HCT116 (cell line): Measurements from ENCODE around the gene RNF212. TPM values are rescaled to one million over a fixed set of nuclear protein-coding genes. Genes with fewer than 3 reads are reported as not detected.

Experiments used
- ATAC-seq: fragments of 200-7000 bp; cut with Tn5 transposase; 2 replicates; pipeline ENCODE4 v1.9.1; 2020; ENCODE audit warnings: mild to moderate bottlenecking, moderate library complexity
- BruUV-seq: library from RNA; stranded (reverse); fragments of 400-500 nt; replicated peaks from 2 replicates; lab custom pipeline; 2021; lab: Mats Ljungman, UMichigan
- CTCF ChIA-PET: fragments of 300-600 bp; sonication (Branson Sonifier 250); formaldehyde crosslinking; loops from one replicate; lab custom pipeline; 2021; ENCODE audit warnings: antibody characterized with exemption; lab: Charles Lee
- POLR2A ChIA-PET: fragments of 300-600, 350-600 bp; sonication (Branson Sonifier 250); formaldehyde crosslinking; loops from one replicate; lab custom pipeline; 2021; ENCODE audit warnings: antibody characterized with exemption; lab: Charles Lee
- RAD21 ChIA-PET, 2 experiments: fragments of 300-600 bp; sonication (Branson Sonifier 250); formaldehyde crosslinking; loops; one replicate each; lab custom pipeline; 2023; ENCODE audit warnings: low total read pairs in 2 of 2; ENCODE audit not compliant: uncharacterized antibody in 2 of 2, unreplicated experiment in 2 of 2, low non-redundant PET in 1 of 2; lab: Charles Lee
- DNase-seq: peaks from one replicate; pipeline ENCODE4 v3.0.0-alpha.2; 2010; ENCODE audit warnings: low read depth, low spot score
- H2AFZ ChIP-seq: fragments of 200-600 bp; shearing (Covaris generic), sonication (generic); 2 replicates; pipeline ENCODE4 v1.6.1; 2017; ENCODE audit warnings: low read depth, mixed run types, mixed read lengths, antibody characterized with exemption, low read length; ENCODE audit not compliant: poor library complexity, severe bottlenecking
- H3K27ac ChIP-seq: 2 replicates; pipeline ENCODE4 v1.5.1; 2012; ENCODE audit warnings: low read depth, low read length
- H3K27me3 ChIP-seq: fragments of 200-600 bp; sonication (generic); 2 replicates; pipeline ENCODE4 v1.6.1; 2016; ENCODE audit warnings: mixed run types, low read length, mixed read lengths; ENCODE audit not compliant: insufficient read depth
- H3K36me3 ChIP-seq, 2 experiments: fragments of 200-500 bp in 1 of 2; fragments of 200-600 bp in 1 of 2; sonication (Bioruptor generic) in 1 of 2; sonication (generic) in 1 of 2; 2 replicates each; pipeline versions ENCODE4 v1.5.1 to v1.6.1; 2014 to 2016; ENCODE audit warnings: low read length in 2 of 2, inconsistent platforms in 1 of 2, mixed read lengths in 1 of 2, mixed run types in 1 of 2; ENCODE audit not compliant: insufficient read depth in 2 of 2, control insufficient read depth in 1 of 2
- H3K4me1 ChIP-seq, 2 experiments: fragments of 200-600 bp in 1 of 2; sonication (generic) in 1 of 2; 2 replicates each; pipeline versions ENCODE4 v1.5.1 to v1.6.1; 2012 to 2017; ENCODE audit warnings: low read length in 2 of 2, inconsistent platforms in 1 of 2, mild to moderate bottlenecking in 1 of 2, mixed read lengths in 1 of 2, mixed run types in 1 of 2, moderate library complexity in 1 of 2; ENCODE audit not compliant: insufficient read depth in 2 of 2, control insufficient read depth in 1 of 2
- H3K4me2 ChIP-seq: fragments of 200-600 bp; sonication (generic); 2 replicates; pipeline ENCODE4 v1.6.1; 2017; ENCODE audit warnings: mixed run types, low read length, mixed read lengths
- H3K4me3 ChIP-seq, 2 experiments: fragments of 200-600 bp in 1 of 2; sonication (generic) in 1 of 2; replicated peaks in 1 of 2; 2 replicates each; pipeline ENCODE4 v1.5.1; 2011 to 2016; ENCODE audit warnings: low read length in 2 of 2, control low read depth in 1 of 2, low read depth in 1 of 2, mild to moderate bottlenecking in 1 of 2, mixed read lengths in 1 of 2, mixed run types in 1 of 2
- H3K79me2 ChIP-seq: fragments of 200-600 bp; sonication (generic); 2 replicates; pipeline ENCODE4 v1.6.1; 2017; ENCODE audit warnings: mild to moderate bottlenecking, mixed run types, low read length, moderate library complexity, mixed read lengths; ENCODE audit not compliant: insufficient read depth
- H3K9ac ChIP-seq: fragments of 200-600 bp; sonication (generic); 2 replicates; pipeline ENCODE4 v1.6.1; 2016; ENCODE audit warnings: low read length, mixed read lengths
- H3K9me2 ChIP-seq: fragments of 200-600 bp; sonication (generic), shearing (Covaris generic); 2 replicates; pipeline ENCODE4 v1.6.1; 2017; ENCODE audit warnings: mixed run types, mild to moderate bottlenecking, moderate library complexity; ENCODE audit not compliant: insufficient read depth
- H3K9me3 ChIP-seq, 2 experiments: fragments of 200-500 bp in 1 of 2; fragments of 200-600 bp in 1 of 2; sonication (Bioruptor generic) in 1 of 2; sonication (generic) in 1 of 2; 2 replicates each; pipeline ENCODE4 v1.6.1; 2014 to 2017; ENCODE audit warnings: low read length in 2 of 2, mixed read lengths in 2 of 2, inconsistent platforms in 1 of 2, low read depth in 1 of 2, mild to moderate bottlenecking in 1 of 2, mixed run types in 1 of 2, moderate library complexity in 1 of 2; ENCODE audit not compliant: control insufficient read depth in 1 of 2, insufficient read depth in 1 of 2
- H4K20me1 ChIP-seq: fragments of 200-600 bp; sonication (generic), shearing (Covaris generic); 2 replicates; pipeline ENCODE4 v1.6.1; 2017; ENCODE audit warnings: mixed run types, mild to moderate bottlenecking, moderate library complexity; ENCODE audit not compliant: insufficient read depth
- CBX3 ChIP-seq: IDR thresholded peaks from 2 replicates; pipeline ENCODE4 v1.6.1; 2012; ENCODE audit warnings: low read depth
- CEBPB ChIP-seq: IDR thresholded peaks from 2 replicates; pipeline ENCODE4 v1.6.1; 2012; ENCODE audit warnings: low read depth
- EGR1 ChIP-seq: IDR thresholded peaks from 2 replicates; pipeline ENCODE4 v1.6.1; 2012; ENCODE audit warnings: low read depth
- FOSL1 ChIP-seq: IDR thresholded peaks from 2 replicates; pipeline ENCODE4 v1.6.1; 2012; ENCODE audit warnings: low read depth
- POLR2A ChIP-seq: IDR thresholded peaks from 2 replicates; pipeline ENCODE4 v1.7.0; 2011; ENCODE audit warnings: borderline replicate concordance; ENCODE audit not compliant: insufficient read depth, insufficient read length; ENCODE audit errors: extremely low read depth
- POLR2AphosphoS5 ChIP-seq: IDR thresholded peaks from 2 replicates; pipeline ENCODE4 v1.6.1; 2011; ENCODE audit warnings: mild to moderate bottlenecking, low read depth, low read length, moderate library complexity
- RAD21 ChIP-seq: IDR thresholded peaks from 2 replicates; pipeline ENCODE4 v1.6.1; 2012; ENCODE audit warnings: low read depth, mild to moderate bottlenecking
- SRF ChIP-seq: IDR thresholded peaks from 2 replicates; pipeline ENCODE4 v1.6.1; 2012; ENCODE audit warnings: low read depth
- TCF7L2 ChIP-seq: IDR thresholded peaks from 2 replicates; pipeline ENCODE4 v1.7.0; 2011; ENCODE audit warnings: borderline replicate concordance, inconsistent platforms; ENCODE audit not compliant: insufficient read depth, insufficient read length; ENCODE audit errors: extremely low read depth
- ZFX ChIP-seq: fragments of 450-650 bp; IDR thresholded peaks from 2 replicates; pipeline ENCODE4 v1.6.1; 2017
- intact Hi-C: fragments of 100-400 bp; cut with micrococcal nuclease; formaldehyde crosslinking; loops from 2 replicates; pipeline ENCODE4 v1.10.0; 2022
- total RNA-seq: library from RNA; stranded (reverse); gene quantifications from one replicate; pipeline ENCODE4 v1.2.1, GENCODE V29; 2021; ENCODE audit not compliant: unreplicated experiment
- TF ChIP-seq, protein P1 (sequence below), 3 experiments: fragments of 200-600 bp in 1 of 3; sonication (generic) in 1 of 3; IDR thresholded peaks in 2 of 3; conservative IDR thresholded peaks in 1 of 3; 2 replicates each; pipeline ENCODE4 v1.5.1; 2012 to 2017; ENCODE audit warnings: low read depth in 2 of 3, low read length in 2 of 3, antibody characterized with exemption in 1 of 3, borderline replicate concordance in 1 of 3, control low read depth in 1 of 3, mild to moderate bottlenecking in 1 of 3, mixed read lengths in 1 of 3, mixed run types in 1 of 3, moderate library complexity in 1 of 3; ENCODE audit not compliant: insufficient read depth in 1 of 3
- TF ChIP-seq, protein P2 (sequence below): IDR thresholded peaks from 2 replicates; pipeline ENCODE4 v1.6.1; 2012

The RNF212 gene
- total RNA-seq, 1 experiment from 2014 or later = not detected

DNA sequence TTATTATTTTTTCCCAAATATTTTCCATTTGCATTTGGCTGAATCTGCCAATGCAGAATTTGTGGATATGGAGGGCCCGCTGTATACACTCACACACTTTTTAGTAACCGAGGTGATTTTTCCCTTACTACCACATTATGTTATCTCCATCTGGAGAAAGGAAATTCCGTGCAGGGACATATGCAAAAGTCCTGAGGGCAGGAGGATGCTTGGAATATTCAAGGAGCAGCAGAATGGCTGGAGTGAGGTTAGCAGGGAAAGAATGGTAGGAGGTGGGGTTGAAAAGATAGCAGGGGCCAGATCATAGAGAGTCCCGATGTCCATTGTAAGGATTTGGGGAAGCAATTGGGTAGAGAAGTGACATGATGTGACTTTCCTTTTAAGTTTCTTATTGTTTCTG is 11.5 kb upstream of the RNF212 start (continued):
- TF ChIP-seq POLR2AphosphoS5 (no peak), CBX3 (no peak), ZFX (no peak), SRF (no peak)
- TF ChIP-seq, protein P1, sequence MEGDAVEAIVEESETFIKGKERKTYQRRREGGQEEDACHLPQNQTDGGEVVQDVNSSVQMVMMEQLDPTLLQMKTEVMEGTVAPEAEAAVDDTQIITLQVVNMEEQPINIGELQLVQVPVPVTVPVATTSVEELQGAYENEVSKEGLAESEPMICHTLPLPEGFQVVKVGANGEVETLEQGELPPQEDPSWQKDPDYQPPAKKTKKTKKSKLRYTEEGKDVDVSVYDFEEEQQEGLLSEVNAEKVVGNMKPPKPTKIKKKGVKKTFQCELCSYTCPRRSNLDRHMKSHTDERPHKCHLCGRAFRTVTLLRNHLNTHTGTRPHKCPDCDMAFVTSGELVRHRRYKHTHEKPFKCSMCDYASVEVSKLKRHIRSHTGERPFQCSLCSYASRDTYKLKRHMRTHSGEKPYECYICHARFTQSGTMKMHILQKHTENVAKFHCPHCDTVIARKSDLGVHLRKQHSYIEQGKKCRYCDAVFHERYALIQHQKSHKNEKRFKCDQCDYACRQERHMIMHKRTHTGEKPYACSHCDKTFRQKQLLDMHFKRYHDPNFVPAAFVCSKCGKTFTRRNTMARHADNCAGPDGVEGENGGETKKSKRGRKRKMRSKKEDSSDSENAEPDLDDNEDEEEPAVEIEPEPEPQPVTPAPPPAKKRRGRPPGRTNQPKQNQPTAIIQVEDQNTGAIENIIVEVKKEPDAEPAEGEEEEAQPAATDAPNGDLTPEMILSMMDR (IDR thresholded peaks at IDR 0.05 in 2 of 3, conservative IDR thresholded peaks at IDR 0.05 in 1 of 3; ENCODE audit: borderline replicate concordance in 1 of 3, insufficient read depth in 1 of 3, low read depth in 2 of 3, low read length in 2 of 3) = no peak

DNA sequence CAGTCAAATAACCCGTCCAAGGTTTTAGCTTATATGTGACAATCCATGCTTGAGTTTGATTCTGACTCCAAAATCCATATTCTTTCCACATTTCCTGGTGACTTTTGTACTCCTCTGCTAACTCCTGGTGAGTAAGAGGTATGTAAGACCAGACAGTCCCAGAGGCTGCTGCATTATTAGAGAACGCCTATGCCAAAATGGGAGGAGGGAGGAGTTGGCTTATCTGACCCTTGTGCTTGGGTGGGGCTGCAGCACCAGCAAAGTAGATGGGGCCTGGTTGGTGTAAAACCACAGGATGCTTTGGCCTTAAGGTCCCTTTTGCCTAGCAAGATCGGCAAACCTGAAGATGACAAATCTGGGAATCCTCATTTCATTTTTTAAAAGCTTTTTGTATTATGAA is 9.1 kb upstream of the RNF212 start:
- H3K4me3 ChIP-seq = no peak overlapping the region
- no peaks in the 10 kb centered on the region for H3K36me3 ChIP-seq
- BruUV-seq = no TSS peak
- H3K79me2 ChIP-seq = no peaks in the 10 kb centered on the region
- ATAC-seq (no peak), DNase-seq (no peak)
- intact Hi-C loops = no loop called here
- ChIA-PET CTCF (interaction anchor here (1.6 kb wide), 1 partner anchor 9 kb away, joined by 4 read pairs; no protein-coding TSS in a partner anchor), POLR2A (no interaction called here), RAD21 (no interaction called here)
- no peak overlapping the region for H3K4me2 ChIP-seq
- no peaks in the 10 kb centered on the region for H3K9me2 ChIP-seq
- H3K27ac ChIP-seq = no peak overlapping the region
- TF ChIP-seq ZFX (no peak), CEBPB (no peak), FOSL1 (no peak), RAD21 (no peak), POLR2AphosphoS5 (no peak), TCF7L2 (no peak), POLR2A (no peak), EGR1 (no peak)
- TF ChIP-seq, protein P2, sequence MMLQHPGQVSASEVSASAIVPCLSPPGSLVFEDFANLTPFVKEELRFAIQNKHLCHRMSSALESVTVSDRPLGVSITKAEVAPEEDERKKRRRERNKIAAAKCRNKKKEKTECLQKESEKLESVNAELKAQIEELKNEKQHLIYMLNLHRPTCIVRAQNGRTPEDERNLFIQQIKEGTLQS = no peak
- no peaks in the 10 kb centered on the region for H4K20me1 ChIP-seq
- H3K27me3 ChIP-seq = no peaks in the 10 kb centered on the region; the same call in 1 of the 2 replicates
- no peaks in the 10 kb centered on the region for H3K9me3 ChIP-seq
- H3K4me1 ChIP-seq = no peaks in the 10 kb centered on the region
- H3K9ac ChIP-seq = no peak overlapping the region
- no peak overlapping the region for H2AFZ ChIP-seq
